Retinal pigment epithelial cell (primary cell): ENCODE data around the gene NECAB3.

ENCODE experiments used
- DNase-seq: peaks from one replicate; pipeline ENCODE4 v3.0.0-alpha.2; 2010; ENCODE audit warnings: low read depth
- H3K4me3 ChIP-seq: 2 replicates; pipeline ENCODE4 v1.5.1; 2011; ENCODE audit warnings: mild to moderate bottlenecking, low read length, control low read depth, moderate library complexity
- CTCF ChIP-seq: conservative IDR thresholded peaks from 2 replicates; pipeline ENCODE4 v1.5.1; 2011; ENCODE audit warnings: low read depth, low read length, control low read depth, inconsistent platforms

Gene NECAB3

DNA sequence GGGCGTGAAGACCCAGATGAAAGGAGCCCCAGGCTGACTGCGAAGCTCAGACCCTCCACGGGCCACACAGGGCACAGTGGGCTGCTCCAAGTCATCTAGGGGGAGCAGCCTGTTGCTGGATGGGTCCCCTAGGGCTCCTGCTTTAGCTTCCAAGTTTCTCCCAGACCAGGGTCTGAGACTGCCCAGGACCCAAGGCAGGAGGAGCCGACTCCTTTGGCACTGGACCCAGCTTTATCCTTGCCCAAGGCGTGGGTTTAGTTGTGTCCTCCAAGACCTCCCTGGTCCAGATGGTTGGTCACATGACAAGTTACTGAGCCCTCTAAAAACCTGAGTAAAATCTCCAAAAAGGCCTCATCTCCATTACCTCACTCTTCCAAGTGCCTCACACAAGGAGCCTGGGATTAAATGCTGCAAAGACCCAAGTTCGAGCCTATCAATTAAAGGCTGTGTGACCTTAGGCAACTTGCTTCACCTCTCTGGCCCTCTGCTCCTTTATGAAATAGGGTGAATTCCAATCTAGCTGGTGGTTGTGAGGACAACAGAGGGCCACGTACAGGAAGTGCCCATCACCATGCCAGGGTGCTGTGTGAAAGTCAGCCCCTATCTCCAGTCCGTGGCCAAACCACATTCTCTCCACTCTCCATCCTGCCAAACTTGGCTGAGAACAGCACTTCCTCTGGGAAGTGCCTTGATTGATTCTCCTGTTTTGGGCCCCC, 2.5 kb downstream of the NECAB3 start:
- no peak overlapping the region for H3K4me3 ChIP-seq
- no peak for DNase-seq
- TF ChIP-seq CTCF = no peak

DNA sequence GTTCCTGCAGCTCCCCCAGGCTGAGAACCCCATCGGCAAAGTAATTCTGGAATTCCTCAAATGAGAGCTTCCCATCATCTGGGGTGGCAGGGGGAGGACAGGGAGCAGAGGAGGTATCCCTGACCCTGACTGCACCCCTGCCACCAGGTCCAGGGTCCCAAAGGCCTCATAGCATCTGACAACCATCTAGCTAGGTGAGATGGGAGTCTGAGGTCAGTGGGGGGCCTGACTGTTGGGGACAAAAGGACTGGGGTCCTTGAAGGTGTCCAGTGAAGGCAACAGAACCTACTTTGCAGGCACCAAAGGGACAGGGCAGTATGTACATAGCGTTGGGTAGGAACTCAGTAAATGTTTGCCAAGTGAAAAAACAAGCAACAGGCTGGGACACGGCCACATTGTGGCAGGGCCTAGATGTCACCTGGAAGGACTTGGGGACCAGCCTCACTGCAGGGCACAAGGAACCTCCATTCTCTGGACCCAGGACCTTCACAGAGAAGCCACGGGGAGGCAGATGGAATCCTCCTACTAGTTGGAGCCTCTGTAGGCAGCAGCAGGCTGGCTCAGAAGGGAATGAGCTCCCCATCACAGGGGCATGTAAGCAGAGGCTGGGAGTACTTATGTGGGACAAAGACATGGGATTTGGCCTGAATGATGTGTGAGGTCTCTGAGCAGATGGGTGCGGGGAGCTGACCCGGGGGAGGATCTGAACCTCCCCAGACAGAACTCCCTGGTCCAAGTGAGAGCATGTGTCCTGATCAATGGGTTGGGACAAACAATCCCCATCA, 3.3 kb downstream of the NECAB3 start:
- TF ChIP-seq CTCF = no peak
- no peak overlapping the region for H3K4me3 ChIP-seq
- DNase-seq = no peak

DNA sequence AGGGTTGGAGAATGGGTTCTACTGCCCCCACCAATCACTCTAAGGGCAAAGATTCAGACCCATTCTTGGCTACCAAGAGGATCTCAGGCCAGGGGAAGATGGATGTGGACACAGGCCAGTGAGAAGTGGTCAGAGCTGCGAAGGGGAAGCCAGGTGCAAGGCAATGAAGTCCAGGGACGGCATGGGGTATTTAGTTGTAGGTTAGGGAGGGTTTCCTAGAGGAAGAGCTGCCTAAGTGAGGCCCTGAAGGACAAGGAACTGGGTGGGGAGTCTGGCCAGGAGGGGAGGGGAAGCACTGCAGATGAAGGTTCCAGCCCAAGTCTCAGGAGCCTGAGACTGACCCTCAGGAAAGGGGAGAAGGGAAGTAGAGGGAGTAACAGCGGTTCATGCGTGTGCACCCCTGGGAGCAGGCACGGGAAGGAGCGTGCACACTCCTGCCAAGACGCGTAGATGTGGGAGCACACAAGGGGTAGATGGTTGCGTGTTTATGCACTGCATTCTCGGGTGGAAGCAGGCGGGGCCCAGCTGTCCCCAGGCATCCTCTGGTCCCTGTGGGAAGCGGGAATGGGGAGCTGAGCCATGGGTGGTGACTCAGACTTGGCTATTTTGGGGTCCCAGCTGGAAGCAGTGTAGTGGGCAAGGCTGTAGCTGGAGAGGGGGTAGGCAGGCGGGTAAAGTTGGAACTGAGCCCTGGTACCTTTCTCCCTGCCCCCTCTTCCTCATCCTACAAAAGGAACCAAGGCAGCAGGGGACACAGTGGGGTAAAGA, 4.2 kb downstream of the NECAB3 start:
- H3K4me3 ChIP-seq = no peak overlapping the region
- TF ChIP-seq CTCF = no peak
- DNase-seq = no peak

- no peak for TF ChIP-seq CTCF
- no peak for DNase-seq
- no peak overlapping the region for H3K4me3 ChIP-seq
These were observed 5.0 kb downstream of the NECAB3 start for GRCh38 chr20:33669224-33669623.

DNA sequence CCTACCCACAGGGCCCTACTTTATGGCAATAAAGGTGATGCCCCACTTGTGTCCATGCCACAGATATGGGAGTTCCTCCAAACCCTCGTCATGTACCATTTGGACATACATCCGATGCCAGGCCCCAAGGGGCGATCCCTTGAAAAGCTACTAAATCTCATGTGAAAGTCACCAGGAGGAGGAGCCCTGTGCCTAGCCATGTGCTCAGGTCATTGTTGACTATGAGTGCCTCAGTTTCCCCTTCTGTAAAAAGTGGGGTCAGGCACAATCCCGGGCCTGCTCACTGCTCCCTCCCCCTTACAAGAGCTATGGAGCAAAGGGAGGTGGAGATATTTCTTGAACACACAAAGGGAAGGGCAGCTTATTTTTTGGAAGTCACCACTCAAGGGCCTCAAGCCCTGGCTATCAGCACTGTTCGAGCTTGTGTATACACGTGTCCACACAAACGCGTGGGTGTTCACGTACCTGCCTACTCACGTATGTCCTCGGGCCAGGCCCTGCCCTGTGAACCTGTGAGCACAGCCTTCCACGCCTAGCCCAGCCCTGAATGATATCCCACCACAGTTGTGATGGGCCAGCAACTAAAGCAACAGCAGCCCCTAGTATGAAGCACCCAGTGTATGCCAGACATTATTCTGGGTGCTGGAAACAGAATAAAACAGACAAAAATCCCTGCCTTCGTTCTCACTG, 5.6 kb downstream of the NECAB3 start:
- TF ChIP-seq CTCF = no peak
- no peak for DNase-seq
- no peak overlapping the region for H3K4me3 ChIP-seq

DNA sequence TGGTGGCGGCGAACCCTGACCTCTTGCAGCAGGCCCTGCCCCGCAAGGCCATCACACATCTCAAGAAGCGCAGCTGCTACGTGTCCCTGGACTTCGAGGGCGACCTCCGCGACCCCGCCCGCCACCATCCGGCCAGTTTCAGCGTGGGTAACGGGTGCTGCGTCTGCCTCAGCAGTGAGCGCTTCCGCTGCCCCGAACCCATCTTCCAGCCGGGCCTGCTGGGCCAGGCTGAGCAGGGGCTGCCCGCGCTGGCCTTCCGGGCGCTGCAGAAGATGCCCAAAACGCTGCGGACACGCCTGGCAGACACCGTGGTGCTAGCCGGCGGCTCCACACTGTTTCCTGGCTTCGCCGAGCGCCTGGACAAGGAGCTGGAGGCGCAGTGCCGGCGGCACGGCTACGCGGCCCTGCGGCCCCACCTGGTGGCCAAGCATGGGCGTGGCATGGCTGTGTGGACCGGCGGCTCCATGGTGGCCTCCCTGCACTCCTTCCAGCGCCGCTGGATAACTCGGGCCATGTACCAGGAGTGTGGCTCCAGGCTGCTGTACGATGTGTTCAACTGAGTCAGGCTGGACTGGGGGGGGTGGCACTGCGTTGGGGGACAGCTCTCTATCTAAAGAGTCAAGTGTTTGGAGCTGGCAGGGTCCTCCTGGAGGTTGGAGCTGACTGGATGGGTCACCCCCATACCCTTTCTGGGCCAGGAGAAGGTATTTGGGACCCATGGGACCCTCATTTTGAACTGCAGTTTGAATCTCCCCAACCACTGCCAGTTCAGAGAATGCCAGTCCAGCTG, 6.4 kb downstream of the NECAB3 start:
- H3K4me3 ChIP-seq = peak overlapping the region; percentile 41
- peak; percentile 92 for TF ChIP-seq CTCF
- DNase-seq = no peak
